ENCODE data around the gene CLEC6A.
"Not testable (repeated sequence)": the region's sequence is repeated elsewhere in the genome, so short reads cannot be mapped to it uniquely, and the experiment has no call there.

The CLEC6A gene

DNA sequence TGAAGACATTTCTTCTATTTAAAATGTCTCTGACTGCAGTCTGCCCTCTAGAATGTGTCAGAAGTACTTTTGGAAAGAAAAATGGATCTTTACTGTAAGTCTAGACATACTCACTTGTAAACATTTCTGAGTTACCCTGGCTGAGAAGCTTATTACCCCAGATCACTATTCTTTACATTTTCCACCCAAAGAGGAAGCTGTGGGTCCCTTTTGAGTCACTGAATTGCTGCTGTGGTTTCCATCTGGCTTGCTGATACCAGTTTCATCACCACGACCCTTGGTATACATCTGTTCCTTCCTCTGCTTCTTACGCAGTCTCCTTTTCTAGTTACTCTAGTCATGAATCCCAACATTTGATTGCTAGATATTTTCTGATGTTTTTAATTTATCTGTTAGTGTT lies 37.3 kb downstream of the CLEC6A start:
- DNase-seq (ENCODE audit: low read depth in 1 of 2, low spot score in 1 of 2): no peak

GRCh38 chr12:8495671-8496070 lies 39.9 kb downstream of the CLEC6A start:
- not testable (repeated sequence) for DNase-seq (ENCODE audit: low read depth in 1 of 2, low spot score in 1 of 2)

DNA sequence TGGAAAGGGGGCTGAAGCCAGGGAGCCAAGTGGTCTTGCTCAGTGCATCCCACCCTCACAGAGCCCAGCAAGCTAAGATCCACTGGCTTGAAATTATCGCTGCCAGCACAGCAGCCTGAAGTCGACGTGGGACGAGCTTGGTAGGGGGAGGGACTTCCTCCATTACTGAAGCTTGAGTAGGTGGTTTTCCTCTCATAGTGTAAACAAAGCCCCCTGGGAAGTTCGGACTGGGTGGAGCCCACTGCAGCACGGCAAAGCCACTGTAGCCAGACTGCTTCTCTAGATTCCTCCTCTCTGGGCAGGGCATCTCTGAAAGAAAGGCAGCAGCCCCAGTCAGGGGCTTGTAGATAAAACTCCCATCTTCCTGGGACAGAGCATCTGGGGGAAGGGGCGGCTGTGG lies 40.3 kb downstream of the CLEC6A start:
- DNase-seq (ENCODE audit: low read depth in 1 of 2, low spot score in 1 of 2): not testable (repeated sequence)

DNA sequence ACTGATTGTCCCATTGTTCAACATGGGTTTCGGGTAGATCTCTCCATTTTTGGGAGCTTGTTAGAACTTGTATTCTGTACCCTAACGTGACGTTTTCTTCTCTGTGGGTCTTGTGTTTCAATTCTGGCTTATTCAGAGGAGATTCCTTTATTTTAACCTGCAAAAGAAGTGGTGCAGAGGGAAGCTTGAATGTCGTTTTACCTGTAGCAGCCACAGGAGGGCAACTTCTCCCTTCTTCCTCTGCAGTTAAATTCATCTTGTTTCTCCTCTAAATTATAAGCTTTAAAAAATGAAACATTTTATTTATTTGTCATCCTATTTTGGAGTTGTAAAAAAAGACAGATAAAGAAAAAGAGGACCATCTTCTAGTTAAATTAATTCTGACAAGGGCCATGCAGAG lies 43.9 kb downstream of the CLEC6A start:
- no peak for DNase-seq (ENCODE audit: low read depth in 1 of 2, low spot score in 1 of 2)

DNA sequence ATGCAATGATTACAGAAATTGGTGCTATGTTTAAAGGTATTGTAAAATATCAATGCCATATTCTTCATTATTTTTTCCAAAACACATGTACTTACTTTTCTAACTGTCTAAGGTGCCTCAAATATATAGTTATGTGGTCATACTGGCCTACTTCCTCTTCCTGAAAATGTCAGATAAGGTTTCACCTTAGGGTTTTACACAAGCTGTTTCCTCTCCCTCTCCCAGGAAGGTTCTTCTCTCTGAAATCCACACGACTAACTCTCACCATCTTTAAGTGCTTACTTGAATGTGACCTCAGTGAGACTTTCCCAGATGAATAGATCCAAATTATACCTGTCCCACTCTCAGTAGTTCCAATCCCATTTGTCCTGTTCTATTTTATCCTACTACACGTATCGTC lies 46.0 kb downstream of the CLEC6A start:
- no peak for DNase-seq (ENCODE audit: low read depth in 1 of 2, low spot score in 1 of 2)

GRCh38 chr12:8504351-8504750 lies 48.6 kb downstream of the CLEC6A start:
- DNase-seq (ENCODE audit: low read depth in 1 of 2, low spot score in 1 of 2): no peak

DNA sequence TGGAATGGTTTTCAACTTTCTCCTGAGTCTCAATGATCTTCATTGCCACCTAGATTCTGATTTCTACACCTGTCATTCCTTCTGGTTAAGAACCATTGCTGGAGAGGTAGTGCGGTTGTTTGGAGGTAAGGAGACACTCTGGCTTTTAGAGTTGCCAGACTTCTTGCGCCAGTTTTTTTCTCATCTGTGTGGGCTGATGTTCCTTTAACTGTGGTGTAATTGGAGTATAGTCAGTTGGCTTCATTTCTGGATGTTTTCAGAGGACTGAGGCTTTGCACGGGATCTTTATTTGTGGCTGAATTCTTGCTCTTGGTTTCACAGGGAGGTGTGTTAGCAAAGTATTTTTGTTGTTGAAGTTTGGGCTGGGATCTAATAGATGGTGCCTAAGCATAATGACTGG lies 51.8 kb downstream of the CLEC6A start:
- DNase-seq (ENCODE audit: low read depth in 1 of 2, low spot score in 1 of 2): no peak

GRCh38 chr12:8508223-8508622 lies 52.5 kb downstream of the CLEC6A start:
- DNase-seq (ENCODE audit: low read depth in 1 of 2, low spot score in 1 of 2): no peak

DNA sequence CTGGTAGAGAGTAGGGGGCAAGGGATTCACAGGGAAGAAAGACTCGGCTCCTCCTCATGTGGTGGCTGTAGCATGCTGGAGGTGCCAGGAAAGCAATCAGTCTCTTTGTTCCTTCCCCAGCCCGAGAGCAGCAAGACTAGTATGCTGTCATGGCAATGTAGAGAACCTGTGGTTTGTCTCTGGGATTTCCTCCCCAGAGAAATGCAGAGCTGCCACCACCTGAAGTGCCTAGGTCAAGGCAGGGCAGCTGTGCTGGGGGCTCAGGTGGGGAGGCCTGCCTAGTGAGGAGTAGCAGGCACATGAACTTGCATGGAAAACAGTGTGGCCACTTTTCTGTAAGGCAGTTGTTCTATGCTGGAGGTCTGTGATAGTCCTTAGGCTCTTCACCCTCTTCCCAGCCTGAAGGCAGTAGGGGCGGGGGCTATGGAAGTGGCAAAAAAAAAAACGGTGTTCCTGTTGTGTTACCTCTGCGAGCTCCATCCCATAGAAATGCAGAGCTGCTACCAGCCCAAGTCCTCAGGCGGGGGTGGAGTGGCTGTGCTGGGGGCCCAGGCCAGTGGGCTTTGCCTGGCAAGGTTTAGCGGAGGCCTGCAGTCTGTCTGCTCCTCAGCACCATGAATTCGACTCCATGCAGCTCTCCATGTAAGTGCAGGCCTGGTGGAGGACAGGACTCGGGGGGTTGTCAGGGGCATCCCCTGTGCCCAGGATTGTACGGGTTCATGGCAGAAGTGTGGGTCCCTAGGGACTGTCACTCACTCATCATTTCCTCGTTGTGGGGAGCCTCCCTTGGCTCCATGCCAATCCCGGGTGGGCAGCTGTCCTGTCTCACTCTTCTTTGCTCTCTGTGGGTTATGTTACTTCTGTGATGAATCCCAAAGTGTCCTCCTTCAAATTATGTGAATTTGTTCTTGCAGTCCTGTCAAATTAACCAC lies 53.4 kb downstream of the CLEC6A start:
- no peak for DNase-seq (ENCODE audit: low read depth in 1 of 2, low spot score in 1 of 2)

DNA sequence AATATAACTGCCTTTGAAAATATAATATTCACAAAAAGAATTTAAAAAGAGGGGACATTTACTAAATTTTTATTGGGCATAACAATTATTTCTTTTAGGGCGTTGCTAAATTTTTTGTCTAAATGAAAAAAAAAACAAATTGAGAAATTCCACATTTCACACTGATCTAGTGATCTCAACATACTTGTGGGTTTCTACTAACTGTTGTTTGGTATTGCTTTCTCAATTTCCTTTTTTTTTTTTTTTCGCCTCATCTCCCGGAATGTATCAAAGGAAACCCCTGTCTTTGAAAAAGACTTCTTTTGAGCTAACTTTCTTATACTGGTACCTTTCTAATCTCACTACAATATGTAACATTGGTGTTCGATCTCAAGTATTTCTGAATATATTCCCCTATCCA lies 57.5 kb downstream of the CLEC6A start, which contains the start of gene CLEC4D:
TSS of gene CLEC4D (plus strand) at position 248 of the 400 bp plus-strand sequence. CDS start 230 bp downstream, outside the sequence.
- DNase-seq (ENCODE audit: low read depth in 1 of 2, low spot score in 1 of 2): no peak

DNA sequence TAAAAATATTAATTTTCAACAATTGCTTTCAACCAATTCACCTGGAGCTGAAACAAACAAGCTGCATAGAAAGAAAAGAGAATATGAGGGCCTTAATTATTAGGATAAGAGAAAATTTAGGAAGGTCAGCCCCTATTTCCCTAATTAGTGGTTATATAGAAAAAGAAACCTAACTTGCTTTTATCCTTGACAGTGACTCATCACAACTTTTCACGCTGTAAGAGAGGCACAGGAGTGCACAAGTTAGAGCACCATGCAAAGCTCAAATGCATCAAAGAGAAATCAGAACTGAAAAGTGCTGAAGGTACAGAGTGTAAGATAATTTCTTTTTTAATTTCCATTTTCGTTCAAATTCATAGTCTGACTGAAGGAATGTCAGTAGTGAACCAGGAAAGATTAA lies 62.2 kb downstream of the CLEC6A start:
- DNase-seq (ENCODE audit: low read depth in 1 of 2, low spot score in 1 of 2): no peak

DNA sequence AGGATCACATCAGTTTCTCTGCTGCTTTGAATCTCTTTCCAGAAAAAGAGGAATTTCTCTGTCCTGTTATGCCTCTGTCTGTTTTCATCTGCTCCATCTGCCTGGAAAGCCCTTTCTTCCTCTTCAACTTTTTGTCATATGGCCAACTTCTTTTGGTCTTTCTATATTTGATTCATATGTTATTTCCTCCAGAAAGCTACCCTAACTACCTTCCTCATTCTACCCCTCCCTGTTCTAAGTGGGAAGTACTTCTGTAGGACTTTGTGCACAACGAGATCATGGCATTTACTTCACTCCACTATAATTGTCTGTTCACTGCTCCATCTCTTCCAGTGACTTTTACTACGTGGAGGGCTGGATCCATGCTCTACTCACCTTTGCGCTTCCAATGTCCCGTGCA lies 63.4 kb downstream of the CLEC6A start:
- no peak for DNase-seq (ENCODE audit: low read depth in 1 of 2, low spot score in 1 of 2)

GRCh38 chr12:8527250-8528130 lies 71.7 kb downstream of the CLEC6A start:
- DNase-seq (ENCODE audit: low read depth in 1 of 2, low spot score in 1 of 2): no peak

Measured in activated T-helper 1 cell treated with anti-CD3 and anti-CD28 coated beads, Interleukin-2, amount 50 U/mL, for 16 hours (primary cell).